GM12872 (cell line): ENCODE data around the gene COMT.

Source experiments
- CTCF ChIP-seq: IDR thresholded peaks from 3 replicates; pipeline ENCODE4 v1.5.1; 2011; ENCODE audit warnings: low read depth, mild to moderate bottlenecking, low read length, moderate library complexity; ENCODE audit not compliant: insufficient read depth

Gene COMT

GRCh38 chr22:19904174-19904856 is 37.3 kb upstream of the COMT start:
- no peak for TF ChIP-seq CTCF

DNA sequence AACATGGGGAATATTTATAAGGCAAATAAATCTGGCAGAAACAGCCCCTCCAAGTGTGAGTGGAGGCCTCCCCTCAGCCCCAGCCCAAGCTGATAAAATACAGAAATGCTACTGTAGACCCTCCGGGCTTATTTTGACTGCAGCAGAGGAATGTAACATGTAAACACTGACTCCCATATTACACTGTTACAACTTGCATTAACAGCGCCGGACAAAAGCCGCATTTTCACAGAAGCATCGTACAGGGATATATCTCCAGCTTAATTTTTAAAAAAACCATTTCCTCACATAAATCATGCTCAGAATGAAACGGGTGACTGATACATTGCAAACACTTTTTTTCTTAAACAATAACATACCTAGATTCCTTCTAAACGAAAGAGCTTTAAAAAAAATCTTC is 36.6 kb upstream of the COMT start:
- no peak for TF ChIP-seq CTCF

GRCh38 chr22:19905347-19906276 is 36.0 kb upstream of the COMT start:
- no peak for TF ChIP-seq CTCF

- peak; percentile 97 for TF ChIP-seq CTCF
Measured at GRCh38 chr22:19909350-19910179, 32.0 kb upstream of the COMT start.

DNA sequence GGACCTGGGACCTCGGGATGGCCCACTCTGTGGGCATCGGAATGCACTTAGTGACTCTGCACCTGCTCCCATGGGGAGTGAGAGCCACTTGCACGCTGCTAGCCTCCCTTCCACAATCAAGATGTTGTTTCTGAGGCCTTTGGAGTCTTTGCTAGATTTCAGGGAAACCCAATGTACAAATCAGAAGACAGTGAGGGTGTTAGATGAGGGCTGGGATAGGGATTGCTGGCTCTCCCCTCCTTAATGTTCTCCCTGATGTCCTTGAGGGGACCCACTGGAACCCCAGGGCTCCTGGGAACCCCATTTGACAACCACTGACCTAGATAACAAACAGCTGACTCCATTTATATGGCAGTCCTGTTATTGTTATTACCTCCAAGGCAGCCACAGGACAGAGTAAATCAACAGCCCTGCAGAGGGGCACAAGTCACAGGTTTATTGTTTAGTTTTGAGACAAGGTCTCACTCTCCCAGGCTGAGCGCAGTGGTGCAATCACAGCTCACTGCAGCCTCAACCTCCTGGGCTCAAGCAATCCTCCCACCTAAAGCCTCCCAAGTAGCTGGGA is 31.3 kb upstream of the COMT start:
- TF ChIP-seq CTCF = no peak

- no peak for TF ChIP-seq CTCF
Measured at GRCh38 chr22:19911540-19912270, 29.9 kb upstream of the COMT start.
